ENCODE data around the gene GRIP2. TPM values are rescaled to one million over a fixed set of nuclear protein-coding genes. Genes with fewer than 3 reads are reported as not detected.

Gene GRIP2
- polyA plus RNA-seq, 3 donors: not detected

DNA sequence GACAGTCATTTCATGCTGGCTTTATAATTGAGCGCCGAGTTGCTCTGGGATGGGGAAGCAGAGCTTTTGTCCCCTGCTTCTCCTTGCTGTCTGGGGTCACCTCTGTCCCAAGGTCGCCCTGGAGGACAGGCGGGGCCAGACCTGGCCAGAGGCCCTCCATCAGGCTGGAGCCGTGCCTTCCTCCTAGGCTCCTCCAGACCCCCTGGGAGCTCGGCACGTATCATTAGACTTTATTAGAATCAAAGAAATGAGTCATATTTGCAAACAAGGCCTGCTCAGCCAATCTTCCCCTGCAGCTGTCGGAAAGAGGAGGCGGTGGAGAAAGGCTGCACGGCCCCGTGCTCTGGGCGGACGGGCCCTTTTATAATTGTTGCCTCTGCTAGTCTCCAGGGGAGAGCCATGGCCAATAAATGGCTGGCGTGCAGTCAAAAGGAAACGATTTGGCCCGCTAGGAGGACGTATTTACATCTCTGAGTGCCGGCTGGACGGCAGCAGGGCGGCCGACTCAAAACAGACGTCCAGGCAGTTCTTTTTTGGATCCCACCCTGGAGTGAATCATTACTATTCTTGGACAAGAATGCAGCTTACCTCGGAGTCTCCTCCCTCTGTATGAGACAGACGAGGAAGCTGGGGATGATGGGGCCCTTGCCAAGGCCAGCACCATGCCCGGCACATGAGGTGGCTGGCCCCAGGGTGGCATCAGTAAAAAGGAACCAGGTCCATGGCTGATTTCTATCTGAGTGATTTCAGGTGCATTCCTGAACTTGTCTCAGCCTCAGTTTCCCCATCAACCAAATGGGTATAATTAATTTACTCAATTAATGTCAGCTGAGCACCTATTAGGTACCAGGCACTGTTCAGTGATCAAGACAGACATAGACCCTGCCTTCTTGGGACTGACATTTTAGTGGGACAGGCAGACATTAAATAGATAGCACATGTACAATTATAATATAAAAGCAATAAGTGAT, 87.1 kb downstream of the GRIP2 start:
- intact Hi-C loops (cut with micrococcal nuclease): no loop called here
- H3K4me1 Mint-ChIP-seq: peaks cover 17% of the 10 kb centered on the region
- no peak for DNase-seq
- peaks cover 99% of the 10 kb centered on the region for H4K20me1 ChIP-seq (ENCODE audit: insufficient read depth, low read length)
- no peaks in the 10 kb centered on the region for H3K79me2 ChIP-seq (ENCODE audit: insufficient read depth, low read length)
- H2AFZ ChIP-seq (ENCODE audit: insufficient read depth, low read depth, low read length, poor library complexity, severe bottlenecking): no peak overlapping the region
- H3K4me3 ChIP-seq (replicated peaks in 1 of 3; ENCODE audit: low read depth in 2 of 3, low read length in 3 of 3): no peak overlapping the region
- H3K9me3 ChIP-seq (replicated peaks in 1 of 2; ENCODE audit: control insufficient read depth in 1 of 2, insufficient read depth in 1 of 2, low read length in 2 of 2): no peaks in the 10 kb centered on the region
- H3K9ac ChIP-seq (ENCODE audit: insufficient read depth, low read length, poor library complexity, severe bottlenecking): no peak overlapping the region
- H3K9me3 Mint-ChIP-seq: no peaks in the 10 kb centered on the region
- H3K4me2 ChIP-seq (replicated peaks; ENCODE audit: extremely low read depth, low read length, poor library complexity, severe bottlenecking): no peak overlapping the region
- H3K27me3 ChIP-seq (ENCODE audit: control insufficient read depth in 2 of 2, insufficient read depth in 2 of 2, low read length in 2 of 2): no peaks in the 10 kb centered on the region
- H3K27ac Mint-ChIP-seq: peak overlapping the region in 5 of 7 donors; percentile 62 to 90 (median 82)
- peak overlapping the region in 1 of 2 donors; percentile 32 for H3K27ac ChIP-seq (ENCODE audit: low read depth in 1 of 2, low read length in 2 of 2)
- H3K36me3 Mint-ChIP-seq: peaks cover 91 to 100% of the 10 kb centered on the region in 2 donors
- H3K27me3 Mint-ChIP-seq (ENCODE audit: low read depth in 3 of 3): peaks cover 0 to 2% (median 2%) of the 10 kb centered on the region in 3 donors
- no peak overlapping the region for H3K4me3 Mint-ChIP-seq
- TF ChIP-seq, protein P1, sequence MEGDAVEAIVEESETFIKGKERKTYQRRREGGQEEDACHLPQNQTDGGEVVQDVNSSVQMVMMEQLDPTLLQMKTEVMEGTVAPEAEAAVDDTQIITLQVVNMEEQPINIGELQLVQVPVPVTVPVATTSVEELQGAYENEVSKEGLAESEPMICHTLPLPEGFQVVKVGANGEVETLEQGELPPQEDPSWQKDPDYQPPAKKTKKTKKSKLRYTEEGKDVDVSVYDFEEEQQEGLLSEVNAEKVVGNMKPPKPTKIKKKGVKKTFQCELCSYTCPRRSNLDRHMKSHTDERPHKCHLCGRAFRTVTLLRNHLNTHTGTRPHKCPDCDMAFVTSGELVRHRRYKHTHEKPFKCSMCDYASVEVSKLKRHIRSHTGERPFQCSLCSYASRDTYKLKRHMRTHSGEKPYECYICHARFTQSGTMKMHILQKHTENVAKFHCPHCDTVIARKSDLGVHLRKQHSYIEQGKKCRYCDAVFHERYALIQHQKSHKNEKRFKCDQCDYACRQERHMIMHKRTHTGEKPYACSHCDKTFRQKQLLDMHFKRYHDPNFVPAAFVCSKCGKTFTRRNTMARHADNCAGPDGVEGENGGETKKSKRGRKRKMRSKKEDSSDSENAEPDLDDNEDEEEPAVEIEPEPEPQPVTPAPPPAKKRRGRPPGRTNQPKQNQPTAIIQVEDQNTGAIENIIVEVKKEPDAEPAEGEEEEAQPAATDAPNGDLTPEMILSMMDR (IDR thresholded peaks at IDR 0.05): no peak
- no peaks in the 10 kb centered on the region for H3K4me1 ChIP-seq (ENCODE audit: control insufficient read depth in 1 of 2, insufficient read depth in 2 of 2, low read length in 2 of 2)
- WGBS (ENCODE audit: insufficient coverage): 93% methylated on average over 21 of the region's 25 CpGs
- peaks cover 98 to 100% of the 10 kb centered on the region in 2 donors for H3K36me3 ChIP-seq (replicated peaks in 1 of 2; ENCODE audit: control insufficient read depth in 1 of 2, insufficient read depth in 2 of 2, low read length in 2 of 2)

DNA sequence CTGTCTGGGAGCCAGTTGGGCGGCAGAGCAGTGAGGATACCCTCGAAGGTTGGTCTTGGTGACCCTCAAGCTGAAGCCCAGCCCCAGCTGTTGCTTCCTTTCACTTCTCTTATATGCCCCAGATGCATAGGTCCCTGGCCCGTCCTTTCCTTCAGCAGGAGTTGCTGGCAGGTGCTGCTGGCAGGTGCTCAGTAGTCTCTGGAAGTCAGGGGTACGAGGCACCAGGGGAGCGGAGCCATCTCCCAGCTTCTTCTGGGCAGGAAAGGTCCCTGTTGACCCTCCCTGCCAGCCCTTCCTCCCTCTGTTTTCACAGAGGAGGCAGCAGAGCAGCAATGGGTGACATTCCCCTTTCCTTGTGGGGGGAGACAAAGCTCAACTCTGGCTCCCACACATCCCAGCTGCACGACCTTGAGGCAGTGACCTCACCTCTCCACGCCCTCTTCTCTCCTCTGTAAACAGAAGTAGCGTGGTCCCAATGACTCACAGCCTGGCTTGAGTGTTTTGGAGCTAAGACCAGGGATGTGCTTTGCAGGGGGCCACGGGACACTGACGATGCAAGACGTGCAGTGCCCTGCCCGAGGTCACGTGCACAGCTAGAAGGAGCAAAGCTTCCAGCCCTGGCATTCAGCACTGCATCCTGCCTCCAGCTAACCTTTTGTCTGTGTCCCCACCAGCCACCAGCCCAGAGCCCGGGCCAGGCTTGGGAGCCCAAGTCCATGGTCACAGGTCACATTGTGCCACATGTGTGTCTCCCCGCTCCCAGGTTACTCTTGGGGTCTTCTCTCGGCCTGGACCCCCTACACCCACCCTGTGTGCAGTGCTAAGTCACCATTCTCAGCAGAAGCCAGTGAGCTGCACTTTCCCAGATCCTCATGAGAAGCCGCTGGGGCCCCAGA, 88.0 kb downstream of the GRIP2 start:
- Mint-ChIP-seq H3K27ac (peak overlapping the region in 4 of 7 donors; percentile 19 to 67 (median 26)), H3K27me3 (ENCODE audit: low read depth in 3 of 3) (peaks cover 0 to 2% (median 2%) of the 10 kb centered on the region in 3 donors), H3K4me3 (no peak overlapping the region), H3K36me3 (peaks cover 92 to 100% of the 10 kb centered on the region in 2 donors), H3K9me3 (peaks cover 0 to 1% (median 0%) of the 10 kb centered on the region in 7 donors), H3K4me1 (peaks cover 17% of the 10 kb centered on the region)
- peaks cover 98 to 100% of the 10 kb centered on the region in 2 donors for H3K36me3 ChIP-seq (replicated peaks in 1 of 2; ENCODE audit: control insufficient read depth in 1 of 2, insufficient read depth in 2 of 2, low read length in 2 of 2)
- 98% methylated on average over 12 of the region's 17 CpGs for WGBS (ENCODE audit: insufficient coverage)
- peak overlapping the region in 1 of 2 donors; percentile 47 for H3K27ac ChIP-seq (ENCODE audit: low read depth in 1 of 2, low read length in 2 of 2)
- no peaks in the 10 kb centered on the region for H3K4me1 ChIP-seq (ENCODE audit: control insufficient read depth in 1 of 2, insufficient read depth in 2 of 2, low read length in 2 of 2)
- peaks cover 100% of the 10 kb centered on the region for H4K20me1 ChIP-seq (ENCODE audit: insufficient read depth, low read length)
- no peak overlapping the region for H2AFZ ChIP-seq (ENCODE audit: insufficient read depth, low read depth, low read length, poor library complexity, severe bottlenecking)
- TF ChIP-seq, protein P1 (IDR thresholded peaks at IDR 0.05): no peak
- H3K4me2 ChIP-seq (replicated peaks; ENCODE audit: extremely low read depth, low read length, poor library complexity, severe bottlenecking): no peak overlapping the region
- H3K9me3 ChIP-seq (replicated peaks in 1 of 2; ENCODE audit: control insufficient read depth in 1 of 2, insufficient read depth in 1 of 2, low read length in 2 of 2): no peaks in the 10 kb centered on the region
- no peak overlapping the region for H3K9ac ChIP-seq (ENCODE audit: insufficient read depth, low read length, poor library complexity, severe bottlenecking)
- intact Hi-C loops (cut with micrococcal nuclease): no loop called here
- no peaks in the 10 kb centered on the region for H3K27me3 ChIP-seq (ENCODE audit: control insufficient read depth in 2 of 2, insufficient read depth in 2 of 2, low read length in 2 of 2)
- no peak overlapping the region for H3K4me3 ChIP-seq (replicated peaks in 1 of 3; ENCODE audit: low read depth in 2 of 3, low read length in 3 of 3)
- no peaks in the 10 kb centered on the region for H3K79me2 ChIP-seq (ENCODE audit: insufficient read depth, low read length)
- DNase-seq: no peak

Measured in CD14-positive monocyte (primary cell).